Measurements from ENCODE around the gene GEMIN7.
A peak's percentile ranks its signal among the peaks of the same experiment; 100 is the strongest.

The GEMIN7 gene, protein sequence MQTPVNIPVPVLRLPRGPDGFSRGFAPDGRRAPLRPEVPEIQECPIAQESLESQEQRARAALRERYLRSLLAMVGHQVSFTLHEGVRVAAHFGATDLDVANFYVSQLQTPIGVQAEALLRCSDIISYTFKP

DNA sequence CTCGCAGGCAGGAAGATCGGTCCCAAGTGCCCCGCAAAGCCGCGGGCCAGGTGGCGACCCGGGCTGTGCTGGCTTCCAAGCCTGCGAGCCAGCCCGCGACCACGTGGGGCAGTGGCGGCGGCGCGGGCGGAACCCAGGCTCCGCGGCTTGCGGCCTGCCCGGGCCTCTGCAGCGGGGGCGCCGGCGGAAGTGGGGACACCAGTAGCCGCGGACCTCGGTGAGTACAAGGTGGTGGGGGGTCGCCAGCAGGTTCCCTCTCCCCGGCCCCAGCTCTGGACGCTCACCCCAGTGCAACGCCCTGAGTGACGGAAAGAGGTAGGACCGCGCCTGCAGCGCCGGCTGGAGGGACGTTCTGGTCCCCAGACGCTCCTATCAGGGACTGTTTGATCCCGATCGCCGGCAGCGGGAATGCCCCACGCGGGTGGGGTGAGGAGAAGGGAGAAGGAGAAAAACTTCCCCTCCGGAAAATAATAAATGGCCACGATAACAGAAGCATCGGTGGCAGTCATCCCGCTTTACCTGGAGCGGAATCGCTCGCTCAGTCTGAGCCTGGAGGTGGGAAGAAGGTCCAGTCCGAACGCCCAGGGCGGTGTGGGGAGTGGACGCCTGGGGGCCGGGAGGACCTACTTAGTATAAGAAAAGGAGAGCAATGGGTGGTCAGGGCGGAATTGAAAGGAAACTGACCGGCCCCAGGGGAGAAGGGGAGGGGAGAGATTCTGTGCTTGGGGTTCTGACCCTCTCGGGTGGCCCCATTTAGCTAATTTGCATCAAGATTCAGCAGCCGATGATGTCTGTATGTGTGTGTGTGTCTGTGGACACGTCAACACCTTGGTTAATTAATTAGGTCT lies at the start of gene GEMIN7:
Gene GEMIN7 (plus strand): TSS at position 198 of the 848 bp plus-strand sequence. CDS start 10,855 bp downstream, outside the sequence.
- DNase-seq (ENCODE audit: low read depth), result peak; percentile 68

DNA sequence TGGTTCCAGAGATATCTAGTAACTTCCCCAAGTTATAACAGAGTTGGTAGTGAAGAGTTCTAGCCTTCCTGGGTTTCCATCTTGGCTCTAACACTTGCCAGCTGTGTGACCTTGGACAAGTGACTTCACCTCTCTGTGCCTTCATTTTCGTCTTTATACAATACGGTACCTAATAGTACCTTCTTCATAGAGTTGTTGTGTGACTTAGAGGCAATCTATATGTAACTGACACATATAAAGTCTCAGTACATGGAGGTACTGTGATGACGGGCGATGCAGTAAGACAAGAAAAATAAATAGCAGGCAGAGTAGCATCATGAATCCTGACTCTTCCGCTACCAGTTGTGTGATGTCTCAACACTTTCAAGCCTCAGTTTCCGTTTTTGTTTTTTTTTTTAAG lies 48.2 kb upstream of the GEMIN7 start:
- no peak for DNase-seq (ENCODE audit: low read depth)

DNA sequence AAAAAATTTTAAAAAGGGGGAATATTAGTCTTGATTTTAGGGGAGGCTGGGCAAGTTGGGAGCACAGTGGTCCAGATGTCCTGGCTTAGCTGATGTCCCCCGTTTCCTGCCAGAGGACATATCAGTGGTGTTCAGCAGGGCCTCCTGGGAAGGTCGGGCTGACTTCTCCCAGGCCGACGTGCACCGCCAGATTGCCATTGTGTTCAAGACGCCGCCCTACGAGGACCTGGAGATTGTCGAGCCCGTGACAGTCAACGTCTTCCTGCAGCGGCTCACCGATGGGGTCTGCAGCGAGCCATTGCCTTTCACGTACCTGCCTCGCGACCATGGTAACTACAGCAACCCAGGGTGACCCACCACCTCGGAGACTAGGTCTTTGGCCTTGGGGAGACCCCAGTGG lies 46.6 kb upstream of the GEMIN7 start:
- no peak for DNase-seq (ENCODE audit: low read depth)

DNA sequence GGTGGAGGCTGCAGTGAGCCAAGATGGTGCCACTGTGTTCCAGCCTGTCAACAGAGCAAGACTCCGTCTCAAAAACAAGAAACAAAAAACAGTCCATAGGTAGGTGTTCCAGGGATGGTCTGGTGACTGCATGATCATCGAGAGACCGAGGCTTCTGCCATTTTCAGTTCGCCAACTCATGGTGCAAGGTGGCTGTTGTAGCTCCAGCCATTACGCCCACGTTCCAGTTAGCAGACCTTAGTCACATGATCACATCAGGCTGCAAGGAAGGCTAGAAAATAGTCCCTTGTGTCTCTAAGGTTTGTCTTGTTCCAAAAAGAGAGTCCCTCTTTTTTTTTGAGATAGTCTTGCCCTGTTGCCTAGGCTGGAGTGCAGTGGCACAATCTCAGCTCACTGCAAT lies 43.3 kb upstream of the GEMIN7 start:
- no peak for DNase-seq (ENCODE audit: low read depth)

DNA sequence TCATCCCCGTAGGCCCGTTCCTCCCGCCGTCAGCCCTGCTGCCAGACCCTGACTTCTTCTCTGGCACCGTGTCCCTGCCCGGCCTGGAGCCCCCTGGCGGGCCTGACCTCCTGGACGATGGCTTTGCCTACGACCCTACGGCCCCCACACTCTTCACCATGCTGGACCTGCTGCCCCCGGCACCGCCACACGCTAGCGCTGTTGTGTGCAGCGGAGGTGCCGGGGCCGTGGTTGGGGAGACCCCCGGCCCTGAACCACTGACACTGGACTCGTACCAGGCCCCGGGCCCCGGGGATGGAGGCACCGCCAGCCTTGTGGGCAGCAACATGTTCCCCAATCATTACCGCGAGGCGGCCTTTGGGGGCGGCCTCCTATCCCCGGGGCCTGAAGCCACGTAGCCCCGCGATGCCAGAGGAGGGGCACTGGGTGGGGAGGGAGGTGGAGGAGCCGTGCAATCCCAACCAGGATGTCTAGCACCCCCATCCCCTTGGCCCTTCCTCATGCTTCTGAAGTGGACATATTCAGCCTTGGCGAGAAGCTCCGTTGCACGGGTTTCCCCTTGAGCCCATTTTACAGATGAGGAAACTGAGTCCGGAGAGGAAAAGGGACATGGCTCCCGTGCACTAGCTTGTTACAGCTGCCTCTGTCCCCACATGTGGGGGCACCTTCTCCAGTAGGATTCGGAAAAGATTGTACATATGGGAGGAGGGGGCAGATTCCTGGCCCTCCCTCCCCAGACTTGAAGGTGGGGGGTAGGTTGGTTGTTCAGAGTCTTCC lies 41.5 kb upstream of the GEMIN7 start:
- no peak for DNase-seq (ENCODE audit: low read depth)

DNA sequence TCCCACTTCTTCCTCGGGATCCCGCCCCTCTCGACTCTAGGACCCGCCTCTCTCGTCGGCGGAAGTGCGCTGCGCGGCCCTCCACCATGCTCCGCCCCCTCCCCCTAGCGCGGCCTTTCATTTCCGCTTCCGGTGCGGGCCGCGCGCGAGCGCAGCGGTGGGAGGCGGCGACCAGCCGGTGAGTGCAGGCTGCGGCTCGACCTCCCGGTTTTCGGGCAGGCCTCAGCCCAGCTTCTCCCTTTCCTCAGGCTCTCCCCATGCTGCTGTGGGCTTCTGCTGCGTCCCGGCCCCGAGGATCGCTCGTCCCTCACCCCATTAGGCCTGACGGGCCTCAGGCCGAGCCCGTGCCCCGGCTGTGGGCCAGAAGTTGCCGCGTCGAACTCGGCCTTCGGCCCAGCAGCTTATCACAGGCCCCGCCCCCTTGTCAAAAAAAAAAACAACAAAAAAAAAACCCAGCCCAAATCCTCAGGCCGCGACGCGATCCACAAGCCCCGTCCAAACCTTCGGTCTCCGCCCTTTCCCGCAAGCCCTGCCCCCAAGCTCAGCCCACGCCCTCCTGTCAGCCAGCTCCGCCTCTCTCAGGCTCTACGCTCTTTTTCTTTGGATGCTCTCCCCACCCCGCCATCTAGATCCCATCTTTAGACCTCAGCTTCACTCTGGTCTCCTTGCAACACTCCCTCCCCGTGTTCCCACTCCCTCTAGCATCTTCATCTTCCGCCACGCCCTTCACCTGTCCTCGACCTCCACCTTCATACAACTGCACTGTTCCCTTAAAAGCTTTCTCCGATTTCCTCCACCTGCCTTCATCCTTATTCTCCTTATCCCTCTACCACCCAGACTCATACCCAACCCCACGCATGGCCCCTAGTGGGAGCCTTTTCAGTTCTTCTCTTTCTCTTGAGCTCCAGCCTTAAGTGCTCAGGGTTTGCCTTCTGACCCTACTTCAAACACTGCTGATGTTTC lies 39.8 kb upstream of the GEMIN7 start, which contains the start of gene CLASRP:
Gene CLASRP (plus strand): TSS at position 115 of the 963 bp plus-strand sequence. CDS start 1,168 bp downstream, outside the sequence.
- peak; percentile 90 for DNase-seq (ENCODE audit: low read depth)

DNA sequence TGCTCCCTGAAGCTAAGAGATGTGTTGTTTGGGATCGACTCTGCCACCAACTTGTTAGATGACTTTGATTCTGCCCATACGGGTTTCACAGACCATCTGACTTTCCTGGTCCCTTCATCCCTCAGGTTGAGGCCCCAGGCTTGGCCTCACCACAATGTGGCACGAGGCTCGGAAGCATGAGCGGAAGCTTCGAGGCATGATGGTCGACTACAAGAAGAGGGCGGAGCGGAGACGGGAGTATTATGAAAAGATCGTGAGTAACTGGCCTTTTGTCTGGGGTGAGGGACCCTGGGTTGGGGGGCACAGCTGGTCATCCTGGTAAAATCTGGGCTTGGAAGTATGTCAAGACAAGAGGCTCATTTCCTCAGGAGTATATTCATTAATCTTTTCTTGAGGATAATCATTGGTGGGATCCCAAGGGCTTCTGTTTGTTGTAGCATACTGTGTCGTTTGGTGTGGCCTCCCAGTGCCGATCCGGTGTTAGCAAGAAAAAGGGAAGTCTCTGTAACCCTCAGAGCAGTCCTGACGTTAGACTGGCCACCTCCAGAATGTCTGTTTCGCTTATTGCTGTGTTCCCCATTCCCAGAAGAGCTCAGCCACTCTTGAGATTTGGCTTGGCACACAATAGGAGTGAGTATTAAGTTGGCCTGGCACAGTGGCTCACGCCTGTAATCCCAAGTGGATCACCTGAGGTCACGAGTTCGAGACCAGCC lies 38.8 kb upstream of the GEMIN7 start:
- DNase-seq (ENCODE audit: low read depth), result no peak

DNA sequence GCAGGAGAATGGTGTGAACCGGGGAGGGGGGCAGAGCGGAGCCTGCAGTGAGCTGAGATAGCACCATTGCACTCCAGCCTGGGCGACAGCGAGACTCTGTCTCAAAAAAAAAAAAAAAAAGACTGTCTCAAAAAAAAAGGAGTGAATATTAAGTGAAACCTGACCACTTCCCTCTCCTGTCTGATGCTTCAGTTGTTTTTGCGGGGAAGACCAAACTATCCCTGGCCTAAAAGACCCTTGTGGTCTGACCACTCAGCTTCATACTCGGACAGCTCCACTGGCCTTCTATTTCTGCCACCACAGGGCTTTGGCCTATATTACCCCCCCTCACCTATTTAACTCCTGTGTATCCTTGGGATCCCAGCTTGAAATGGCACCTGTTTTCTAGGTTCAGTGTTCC lies 37.9 kb upstream of the GEMIN7 start:
- DNase-seq (ENCODE audit: low read depth), result no peak

DNA sequence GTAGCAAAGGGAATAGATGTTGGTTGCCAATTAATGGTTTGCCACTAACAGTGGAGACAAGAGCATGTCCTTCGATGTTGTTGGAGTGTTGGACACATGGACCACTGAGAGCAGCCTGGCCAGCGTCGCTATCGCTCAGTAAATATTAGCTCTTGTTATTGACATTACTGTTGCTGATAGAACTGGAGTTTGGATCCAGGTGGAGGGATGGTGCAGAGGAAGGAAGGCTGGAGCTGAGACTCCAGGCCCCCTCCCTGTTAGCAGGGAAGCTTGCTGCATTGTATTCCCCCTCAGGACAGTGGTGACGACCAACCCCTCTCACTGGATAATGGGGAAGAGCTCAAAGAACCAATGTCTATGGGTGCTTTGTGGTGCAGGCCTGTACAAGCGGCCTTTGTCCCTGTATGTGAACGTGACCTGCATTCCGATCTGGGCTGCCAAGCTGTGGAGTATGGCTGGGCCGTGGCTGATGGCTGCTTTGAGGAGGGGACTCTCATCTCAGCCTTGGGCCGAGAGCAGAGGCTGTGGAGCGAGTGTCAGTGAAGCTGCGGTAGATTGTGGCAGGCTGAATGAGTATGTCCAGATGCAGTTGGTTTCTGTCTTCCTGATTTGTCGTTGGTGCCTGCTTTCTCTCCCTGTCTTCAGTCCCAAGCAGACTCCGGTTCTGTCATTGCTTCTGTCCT lies 33.2 kb upstream of the GEMIN7 start:
- DNase-seq (ENCODE audit: low read depth), result no peak

DNA sequence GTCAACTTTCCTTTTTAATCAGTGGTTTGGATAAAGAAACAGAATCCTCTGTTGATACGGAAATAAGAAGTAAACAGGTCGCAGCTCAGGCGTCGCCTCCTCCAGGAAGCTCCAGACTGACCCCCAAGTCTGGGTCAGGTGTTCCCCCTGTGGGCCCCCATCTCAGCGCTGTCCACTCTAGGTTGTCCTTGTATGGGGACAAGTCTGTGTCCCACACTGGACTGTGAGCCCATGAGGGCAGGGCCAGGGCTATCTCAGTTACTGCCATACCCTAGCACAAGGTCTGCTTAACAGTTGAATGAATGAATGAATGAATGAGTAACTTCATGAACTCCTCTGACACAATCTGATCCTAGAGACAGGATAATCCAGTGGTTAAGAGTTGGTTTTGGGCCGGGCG lies 32.7 kb upstream of the GEMIN7 start:
- no peak for DNase-seq (ENCODE audit: low read depth)

DNA sequence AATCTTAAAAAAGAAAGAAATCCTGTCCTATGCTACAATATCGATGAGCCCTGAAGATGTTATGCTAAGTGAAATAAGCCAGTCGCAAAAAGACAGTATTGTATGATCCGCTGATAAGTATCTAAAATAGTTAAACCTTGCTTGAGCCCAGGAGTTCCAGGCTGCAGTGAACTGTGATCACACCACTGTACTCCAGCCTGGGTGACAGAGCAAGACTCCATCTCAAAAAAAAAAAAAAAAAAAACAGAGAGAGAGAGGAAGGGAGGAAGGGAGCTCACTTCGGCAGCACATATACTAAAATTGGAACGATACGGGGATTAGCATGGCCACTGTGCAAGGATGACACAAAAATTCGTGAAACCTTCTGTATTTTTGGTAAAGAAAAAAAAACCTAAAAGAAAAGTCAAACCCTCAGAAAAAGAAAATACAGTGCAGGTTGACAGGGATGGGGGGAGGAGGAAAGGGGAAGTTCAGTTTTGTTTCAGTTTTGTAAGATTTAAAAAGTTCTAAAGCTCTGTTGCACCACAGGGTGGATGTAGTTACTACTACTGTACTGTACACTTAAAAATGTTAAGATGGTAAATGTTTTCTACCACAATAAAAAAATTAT lies 31.8 kb upstream of the GEMIN7 start:
- no peak for DNase-seq (ENCODE audit: low read depth)

DNA sequence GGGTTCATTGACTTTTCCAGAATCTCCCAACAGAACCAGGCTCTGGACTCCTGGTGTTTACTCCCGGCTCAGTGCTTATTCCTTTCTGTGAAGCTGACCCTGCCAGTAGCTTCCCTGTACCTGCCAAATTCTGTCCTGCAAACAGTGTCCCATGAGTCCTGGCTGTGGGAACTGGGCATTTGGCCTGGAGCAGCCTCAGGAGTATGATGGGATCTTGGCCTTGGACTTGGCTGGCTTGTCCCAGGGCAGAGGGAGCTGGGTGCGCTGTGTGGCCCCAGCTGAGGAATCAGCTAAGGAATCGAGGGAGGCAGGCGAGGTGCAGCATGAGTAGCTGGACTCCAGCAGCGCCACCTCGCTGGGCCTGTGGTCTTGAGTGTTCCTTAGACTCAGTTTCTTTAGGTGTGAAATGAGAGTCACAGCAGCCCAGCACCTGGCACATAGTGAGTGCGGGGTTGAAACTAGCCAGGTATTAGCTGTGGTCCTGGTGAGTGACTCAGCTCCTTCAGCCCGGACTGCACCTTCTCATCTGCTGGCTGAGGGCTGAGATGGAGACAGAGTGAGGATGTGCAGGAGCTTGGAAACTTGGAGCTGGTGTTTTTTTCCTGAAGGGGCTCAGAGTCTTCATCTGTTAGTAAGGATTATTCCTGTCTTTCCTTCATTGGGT lies 29.9 kb upstream of the GEMIN7 start:
- DNase-seq (ENCODE audit: low read depth), result no peak

DNA sequence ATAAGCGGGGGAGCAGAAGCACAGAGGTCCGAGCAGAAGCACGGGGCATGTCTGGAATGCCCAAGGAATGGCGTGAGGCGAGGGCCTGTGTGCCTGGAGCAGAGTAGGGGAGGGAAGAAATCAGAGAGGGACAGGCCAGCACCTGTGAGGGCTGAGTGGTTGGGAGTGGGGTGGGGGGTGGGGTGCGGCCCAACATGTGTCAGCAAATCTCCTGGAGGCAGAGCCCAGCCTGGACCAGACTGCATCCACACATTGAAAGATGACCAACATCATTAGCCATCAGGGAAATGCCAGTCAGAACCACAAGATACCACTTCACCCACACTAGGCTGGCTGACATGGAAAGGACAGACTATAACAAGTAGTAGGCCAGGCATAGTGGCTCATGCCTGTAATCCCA lies 29.0 kb upstream of the GEMIN7 start:
- no peak for DNase-seq (ENCODE audit: low read depth)

DNA sequence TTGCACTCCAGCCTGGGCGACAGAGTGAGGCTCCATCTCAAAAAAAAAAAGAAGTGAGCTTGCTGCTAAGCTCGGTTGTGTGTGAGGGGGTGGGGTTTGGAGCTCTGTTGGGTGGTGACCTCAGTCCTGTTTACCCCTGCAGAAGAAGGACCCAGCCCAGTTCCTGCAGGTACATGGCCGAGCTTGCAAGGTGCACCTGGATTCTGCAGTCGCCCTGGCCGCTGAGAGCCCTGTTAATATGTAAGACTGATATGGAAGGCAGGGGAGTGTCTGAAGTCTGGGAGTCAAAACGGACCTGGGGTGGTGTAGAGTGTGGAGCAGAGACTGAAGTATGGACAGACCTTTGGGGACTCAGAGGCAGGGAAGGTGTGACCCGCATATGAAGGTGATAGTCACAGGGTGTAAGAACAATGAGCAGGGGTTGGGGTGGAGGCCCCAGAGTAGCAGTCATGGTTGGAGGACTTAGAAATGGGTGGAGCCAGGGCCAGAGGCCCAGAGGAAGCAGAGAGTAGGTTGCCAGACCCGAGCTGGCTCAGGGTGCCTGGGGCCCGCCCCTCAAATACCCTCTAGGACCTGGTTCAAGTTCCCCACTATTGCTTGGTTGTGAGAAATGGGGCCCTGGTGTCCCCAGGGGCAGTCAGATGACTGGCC lies 27.0 kb upstream of the GEMIN7 start:
- no peak for DNase-seq (ENCODE audit: low read depth)

DNA sequence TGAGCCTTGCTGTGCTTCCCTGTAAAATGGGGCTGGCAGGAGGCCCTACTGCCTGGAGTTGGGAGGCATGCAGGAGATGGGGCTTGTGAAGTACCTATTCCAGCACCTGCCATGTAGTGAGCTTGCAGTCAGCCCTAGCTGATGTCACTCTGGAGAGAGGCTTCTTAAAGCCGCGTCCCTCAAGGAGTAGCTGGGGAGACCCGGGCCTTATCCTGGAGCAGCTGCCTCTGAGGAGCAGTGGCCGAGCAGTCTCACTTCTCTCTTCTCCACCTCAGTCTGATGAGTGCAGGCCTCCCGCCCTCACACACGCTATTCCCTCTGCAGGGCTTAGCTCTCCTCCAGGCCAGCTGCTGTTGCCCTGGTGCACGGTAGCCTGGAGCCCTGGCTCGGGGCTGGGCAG lies 22.2 kb upstream of the GEMIN7 start:
- no peak for DNase-seq (ENCODE audit: low read depth)

DNA sequence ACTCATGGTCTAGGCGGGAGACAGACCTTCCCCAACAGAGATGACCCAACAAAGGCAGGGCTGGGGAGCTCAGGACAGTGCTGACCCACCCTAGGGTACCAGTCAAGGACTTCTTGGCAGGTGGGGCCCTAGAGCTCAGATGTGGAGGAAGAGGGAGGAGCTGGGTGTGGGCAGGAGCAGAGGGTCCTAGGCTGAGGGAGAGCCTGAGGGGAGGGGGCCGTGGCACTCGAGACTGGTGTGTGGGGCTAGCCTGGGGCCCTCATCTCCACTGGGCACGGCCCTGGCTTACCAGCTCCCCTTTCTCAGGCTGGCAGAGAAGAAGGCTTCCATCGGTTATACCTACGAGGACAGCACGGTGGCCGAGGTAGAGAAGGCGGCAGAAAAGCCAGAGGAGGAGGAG lies 21.6 kb upstream of the GEMIN7 start:
- DNase-seq (ENCODE audit: low read depth), result no peak

DNA sequence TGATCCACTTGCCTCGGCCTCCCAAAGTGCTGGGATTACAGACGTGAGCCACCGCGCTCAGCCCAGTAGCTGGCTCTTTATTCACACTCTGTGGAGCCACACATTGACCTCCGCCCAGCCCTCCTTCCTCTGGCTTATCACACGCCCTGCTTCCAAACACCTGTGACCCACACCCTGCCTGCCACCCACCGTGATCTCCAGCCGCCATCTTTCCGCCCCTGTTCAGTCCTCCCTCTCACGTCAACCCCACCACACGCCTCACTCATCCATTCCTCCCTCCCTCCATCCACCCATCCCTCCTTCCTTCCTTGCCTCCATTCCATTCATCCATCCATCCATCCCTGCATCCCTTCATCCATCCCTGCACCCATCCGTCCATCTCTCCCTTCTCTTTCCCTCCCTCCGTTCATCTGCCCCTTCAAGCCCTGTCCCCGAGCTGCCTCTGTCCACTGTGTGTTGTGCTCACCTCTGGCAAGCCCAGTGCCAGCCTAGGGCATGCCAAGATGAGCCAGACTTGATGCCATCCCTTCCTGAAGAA lies 20.4 kb upstream of the GEMIN7 start:
- no peak for DNase-seq (ENCODE audit: low read depth)

DNA sequence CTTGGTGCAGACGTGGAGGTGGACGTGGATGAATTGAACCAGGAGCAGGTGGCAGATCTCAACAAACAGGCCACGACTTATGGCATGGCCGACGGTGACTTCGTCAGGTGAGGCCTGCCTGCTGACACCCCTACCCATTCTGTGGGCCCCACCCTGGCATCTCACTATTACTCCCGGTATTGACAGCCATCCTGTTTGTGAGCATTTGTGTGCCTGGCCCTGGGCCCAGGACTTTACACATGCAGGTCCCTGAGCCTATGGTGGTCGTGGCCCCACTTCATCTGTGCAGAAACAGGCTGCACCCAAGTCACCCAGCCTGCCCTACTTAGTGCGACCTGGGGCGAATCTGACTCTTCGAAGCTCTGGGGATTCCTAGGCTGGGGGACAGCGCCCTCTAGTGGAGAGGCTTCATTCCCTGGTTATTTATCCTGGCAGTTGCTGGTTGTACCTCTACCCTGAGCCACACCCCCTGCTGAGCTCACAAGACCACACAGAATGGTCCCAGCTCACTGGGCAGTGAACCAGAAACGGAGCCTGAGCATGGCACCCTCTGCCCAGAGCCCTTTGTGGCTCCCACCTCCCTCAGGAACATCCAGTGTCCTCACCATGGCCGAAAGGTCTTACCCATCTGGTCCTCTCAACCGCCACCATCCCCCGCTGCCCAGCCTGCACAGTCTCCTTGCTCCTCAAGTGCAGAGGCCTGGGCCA lies 19.6 kb upstream of the GEMIN7 start:
- peak; percentile 73 for DNase-seq (ENCODE audit: low read depth)
